DMS114 treated with DMSO at 0.1 percent for 48 hours (cell line): ENCODE data around the gene SLC22A5.
A peak's percentile ranks its signal among the peaks of the same experiment; 100 is the strongest.
"Not testable (repeated sequence)": the region's sequence is repeated elsewhere in the genome, so short reads cannot be mapped to it uniquely, and the experiment has no call there.

Source experiments
- DNase-seq: peaks from one replicate; lab custom pipeline; 2025; ENCODE audit not compliant: unreplicated experiment; lab: John Stamatoyannopoulos, UW

SLC22A5 gene

DNA sequence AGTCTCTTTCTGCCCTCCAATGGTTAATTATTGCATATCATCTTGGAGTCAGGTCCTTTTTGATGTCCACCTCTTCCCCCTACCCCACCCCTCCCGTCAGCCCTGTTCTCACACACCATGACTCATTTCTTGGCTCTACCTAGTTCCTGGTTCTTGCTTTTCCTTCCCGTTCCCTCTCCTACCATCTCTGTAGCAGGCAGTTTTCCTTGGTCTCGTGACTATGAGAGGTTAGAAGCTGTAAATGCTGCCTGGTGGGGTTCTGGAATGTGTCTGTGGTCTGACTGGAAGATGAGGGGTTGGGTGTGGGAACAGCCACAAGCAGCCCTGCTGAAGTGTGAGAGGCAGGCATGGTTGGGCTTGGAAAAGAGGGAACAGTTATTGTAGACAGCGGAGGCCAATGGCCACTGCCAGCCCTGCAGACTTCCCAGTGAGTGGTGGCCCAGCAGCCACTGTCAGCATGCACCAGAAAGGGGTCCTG is 18.2 kb downstream of the SLC22A5 start:
- no peak for DNase-seq

DNA sequence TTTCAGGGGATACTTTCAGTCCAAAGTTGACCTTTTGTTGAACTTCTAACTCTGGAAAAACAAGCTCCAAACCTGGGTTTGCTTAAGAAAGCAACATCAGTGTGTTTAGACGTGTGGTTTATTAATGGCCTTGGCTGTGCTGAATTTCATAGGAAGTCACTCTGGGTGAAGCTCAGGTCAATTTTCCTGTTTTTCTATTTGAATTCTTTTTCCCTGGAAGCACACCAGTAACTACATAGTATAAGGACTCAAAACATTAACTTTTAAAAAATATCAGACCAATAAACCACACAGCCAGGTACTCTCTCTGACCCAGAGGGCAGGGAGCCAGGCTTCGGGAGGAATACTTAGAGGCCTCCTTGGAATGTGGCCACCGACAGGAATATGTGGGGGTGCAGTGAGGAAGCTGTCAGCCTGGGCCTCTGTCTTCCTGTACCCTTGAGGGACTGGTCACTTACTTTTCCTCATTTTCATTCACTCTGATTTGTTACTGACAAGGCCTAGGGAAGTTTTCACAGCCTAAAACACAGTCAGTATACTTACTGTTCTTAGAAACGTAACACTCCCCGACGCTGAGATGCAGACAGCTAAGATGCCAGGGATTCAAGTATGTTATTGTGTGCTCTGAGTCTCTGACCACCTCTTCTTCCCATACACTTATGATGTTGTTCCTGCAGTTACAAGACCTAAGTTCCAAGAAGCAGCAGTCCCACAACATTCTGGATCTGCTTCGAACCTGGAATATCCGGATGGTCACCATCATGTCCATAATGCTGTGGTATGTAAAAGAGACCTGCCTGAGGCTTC is 18.9 kb downstream of the SLC22A5 start:
- DNase-seq = no peak

DNA sequence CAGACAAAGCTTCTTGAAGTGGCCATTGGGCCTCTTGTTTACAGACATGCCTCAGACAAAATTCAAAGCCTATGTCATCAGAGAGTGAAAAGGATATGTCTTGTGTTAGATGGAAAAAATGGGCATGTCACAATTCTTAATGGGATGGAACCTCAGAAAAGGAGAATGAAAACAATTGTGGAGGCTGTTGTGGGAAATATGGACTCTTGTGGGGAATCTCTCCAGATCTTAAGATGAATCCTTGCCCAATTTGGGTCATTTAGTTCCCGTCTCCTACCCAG is 19.5 kb downstream of the SLC22A5 start:
- no peak for DNase-seq

DNA sequence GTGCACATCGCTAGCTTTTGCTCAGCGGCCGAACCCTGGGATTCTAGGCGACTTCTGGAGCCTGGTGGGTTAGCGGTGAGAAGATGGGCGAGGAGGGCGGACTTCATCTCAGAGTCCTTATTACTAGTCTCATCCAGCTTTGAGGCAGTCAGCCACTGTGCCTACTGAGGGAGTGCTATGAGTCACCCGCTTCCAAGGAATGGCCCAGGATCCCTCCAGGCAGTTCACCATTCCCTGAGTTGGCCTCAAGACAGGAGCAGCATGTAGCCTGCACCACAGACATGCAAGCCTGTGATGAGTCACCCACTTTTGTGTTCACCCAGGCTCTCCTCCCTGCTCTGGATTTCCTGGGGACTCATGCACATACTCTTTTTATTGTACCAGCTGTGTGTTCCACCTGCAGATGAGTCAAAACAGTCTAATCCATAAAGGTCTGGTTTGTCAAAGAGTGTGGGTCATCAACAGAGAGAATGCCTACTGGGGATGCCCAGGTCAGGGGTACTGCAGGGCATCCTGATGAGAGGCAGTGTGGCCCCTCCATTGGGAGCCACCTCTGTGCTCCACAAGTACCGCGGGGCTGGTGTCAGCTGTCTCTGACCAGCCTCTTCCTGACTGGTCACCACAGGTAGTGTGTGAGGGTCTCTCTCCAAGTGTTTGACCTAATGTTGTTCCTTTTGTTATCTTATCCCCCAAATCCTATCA is 20.2 kb downstream of the SLC22A5 start:
- DNase-seq = no peak

DNA sequence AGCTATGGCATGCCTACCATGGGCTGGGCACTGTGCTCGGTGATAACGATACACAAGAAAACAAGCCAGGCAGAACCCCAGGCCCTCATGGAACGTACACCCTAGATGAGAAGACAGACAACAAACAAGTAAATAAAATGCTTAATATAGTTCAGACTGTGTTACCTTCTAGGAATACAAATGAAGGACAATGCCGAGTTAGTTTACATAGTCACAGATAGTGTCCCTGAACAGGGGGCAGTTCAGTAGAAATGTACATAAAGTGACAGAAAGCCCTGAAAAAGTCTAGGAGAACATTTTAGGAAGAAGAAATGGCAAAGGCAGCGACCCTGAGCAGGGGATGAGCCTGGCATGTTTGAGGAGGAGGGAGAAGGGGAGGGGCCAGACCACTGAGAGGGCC is 21.7 kb downstream of the SLC22A5 start:
- DNase-seq = no peak

DNA sequence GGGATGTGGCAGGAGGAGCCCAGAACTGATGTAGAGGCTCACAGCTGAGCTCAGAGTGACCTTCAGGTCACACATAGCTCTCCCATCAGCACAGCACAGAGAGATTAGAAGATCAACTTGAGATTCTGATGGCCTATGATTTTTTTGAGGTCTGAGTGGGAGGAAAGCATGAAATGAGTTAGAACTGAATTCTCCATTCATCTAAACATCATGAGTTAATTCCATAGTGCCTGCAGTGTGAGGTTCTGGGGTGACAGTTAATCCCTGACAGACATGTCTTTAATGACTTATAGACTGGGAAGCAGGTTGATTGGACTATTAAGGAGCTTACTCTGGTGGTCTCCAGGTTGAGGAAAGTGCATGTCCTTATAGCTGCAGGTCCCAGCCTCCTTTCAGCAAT is 22.4 kb downstream of the SLC22A5 start:
- DNase-seq = no peak

DNA sequence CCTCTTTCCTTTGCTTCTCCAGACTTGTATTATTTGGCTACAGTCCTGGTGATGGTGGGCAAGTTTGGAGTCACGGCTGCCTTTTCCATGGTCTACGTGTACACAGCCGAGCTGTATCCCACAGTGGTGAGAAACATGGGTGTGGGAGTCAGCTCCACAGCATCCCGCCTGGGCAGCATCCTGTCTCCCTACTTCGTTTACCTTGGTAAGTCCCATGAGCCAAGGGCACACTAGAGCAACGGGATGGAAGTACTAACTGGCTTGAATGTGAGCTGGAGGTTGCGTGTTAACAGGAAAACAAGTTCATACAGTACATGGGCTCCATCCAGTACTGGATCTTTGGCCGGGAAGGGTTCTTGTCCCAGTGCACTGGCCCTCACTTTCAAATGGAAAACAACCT is 22.9 kb downstream of the SLC22A5 start:
- no peak for DNase-seq

DNA sequence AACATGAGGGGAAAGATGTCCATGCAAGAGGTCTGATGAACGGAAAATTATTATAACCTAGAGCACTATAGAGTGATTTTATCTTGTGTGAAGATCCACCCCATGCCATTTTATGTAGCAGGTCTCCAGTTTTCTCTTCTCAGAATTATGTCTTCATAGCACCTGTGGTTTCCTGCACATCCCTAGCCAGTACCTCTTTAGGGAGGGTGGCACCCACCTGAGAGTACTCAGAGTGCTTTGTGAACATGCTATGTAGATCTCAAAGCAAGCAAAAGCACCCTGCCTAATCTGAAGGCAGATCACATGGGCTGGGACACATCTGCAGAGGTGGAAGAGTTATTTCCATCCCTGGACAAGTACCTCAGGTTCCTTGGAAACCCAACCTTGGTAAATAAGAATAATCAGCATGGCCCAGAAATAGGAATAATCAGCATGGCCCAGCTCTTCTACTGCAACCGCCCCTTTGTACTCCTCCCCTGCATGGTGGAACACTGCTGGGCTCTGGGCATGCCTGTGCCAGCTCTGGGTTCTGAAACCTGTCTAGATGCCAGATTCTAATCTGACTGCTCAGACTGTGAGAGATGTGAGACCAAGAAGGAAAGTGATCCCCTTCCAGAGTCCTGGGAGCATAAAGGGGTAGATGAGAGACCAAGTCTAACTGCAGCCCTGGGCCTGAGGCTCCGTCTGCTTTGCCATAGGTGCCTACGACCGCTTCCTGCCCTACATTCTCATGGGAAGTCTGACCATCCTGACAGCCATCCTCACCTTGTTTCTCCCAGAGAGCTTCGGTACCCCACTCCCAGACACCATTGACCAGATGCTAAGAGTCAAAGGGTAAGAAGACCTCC is 23.7 kb downstream of the SLC22A5 start:
- DNase-seq = no peak

DNA sequence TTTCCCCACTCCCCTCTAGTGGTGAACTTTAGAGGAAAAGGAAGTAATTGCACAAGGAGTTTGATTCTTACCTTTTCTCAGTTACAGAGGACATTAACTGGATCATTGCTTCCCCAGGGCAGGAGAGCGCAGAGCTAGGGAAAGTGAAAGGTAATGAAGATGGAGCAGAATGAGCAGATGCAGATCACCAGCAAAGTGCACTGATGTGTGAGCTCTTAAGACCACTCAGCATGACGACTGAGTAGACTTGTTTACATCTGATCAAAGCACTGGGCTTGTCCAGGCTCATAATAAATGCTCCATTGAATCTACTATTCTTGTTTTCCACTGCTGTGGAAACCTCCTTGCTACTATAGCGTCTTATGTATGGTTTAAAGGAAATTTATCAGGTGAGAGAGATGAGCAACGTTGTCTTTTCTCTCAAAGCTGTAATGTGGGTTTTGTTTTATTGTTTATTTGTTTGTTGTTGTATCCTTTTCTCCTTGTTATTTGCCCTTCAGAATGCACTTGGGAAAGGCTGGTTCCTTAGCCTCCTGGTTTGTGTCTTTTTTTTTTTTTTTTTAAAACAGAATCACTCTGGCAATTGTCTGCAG is 25.3 kb downstream of the SLC22A5 start:
- DNase-seq = no peak

DNA sequence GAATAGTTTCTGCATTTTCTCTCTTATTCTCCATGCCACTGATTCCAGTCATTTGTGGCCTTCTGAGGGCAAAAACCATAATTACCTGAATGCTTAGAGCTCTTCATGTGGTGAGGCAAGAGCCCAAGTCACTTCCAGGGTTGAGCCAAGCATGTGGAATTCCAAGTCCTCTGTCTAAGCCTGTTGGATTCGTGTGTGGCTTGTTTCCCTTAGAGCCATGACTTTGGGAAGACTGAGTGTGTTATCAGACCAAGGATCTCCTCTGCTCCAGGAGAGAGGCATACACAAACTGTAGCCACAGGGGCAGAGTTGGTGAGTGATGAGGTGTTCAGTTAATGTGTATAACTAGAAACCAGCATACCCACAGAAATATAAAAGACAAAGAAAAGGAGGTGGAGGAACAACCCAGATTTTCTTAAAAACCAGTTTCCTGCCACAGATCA is 27.1 kb downstream of the SLC22A5 start:
- no peak for DNase-seq

DNA sequence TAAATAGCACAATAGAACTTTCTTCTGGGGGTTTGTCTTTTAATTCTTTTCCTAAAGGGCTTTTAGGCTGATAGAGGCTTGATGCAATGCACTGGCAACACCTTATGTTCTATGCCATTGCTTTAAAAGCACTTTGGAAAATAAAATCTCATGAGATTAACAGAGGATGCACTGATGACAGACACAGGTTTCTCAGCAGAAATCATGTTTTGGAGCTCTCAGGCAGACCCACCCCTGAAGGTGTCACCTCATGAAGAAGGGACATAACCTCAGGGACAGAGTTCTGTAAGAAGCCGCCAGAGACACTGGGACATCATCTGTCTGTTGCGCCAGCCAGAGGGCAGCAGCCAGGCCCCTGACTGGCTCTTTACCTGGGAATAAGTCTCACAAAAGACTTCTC is 27.7 kb downstream of the SLC22A5 start:
- no peak for DNase-seq

DNA sequence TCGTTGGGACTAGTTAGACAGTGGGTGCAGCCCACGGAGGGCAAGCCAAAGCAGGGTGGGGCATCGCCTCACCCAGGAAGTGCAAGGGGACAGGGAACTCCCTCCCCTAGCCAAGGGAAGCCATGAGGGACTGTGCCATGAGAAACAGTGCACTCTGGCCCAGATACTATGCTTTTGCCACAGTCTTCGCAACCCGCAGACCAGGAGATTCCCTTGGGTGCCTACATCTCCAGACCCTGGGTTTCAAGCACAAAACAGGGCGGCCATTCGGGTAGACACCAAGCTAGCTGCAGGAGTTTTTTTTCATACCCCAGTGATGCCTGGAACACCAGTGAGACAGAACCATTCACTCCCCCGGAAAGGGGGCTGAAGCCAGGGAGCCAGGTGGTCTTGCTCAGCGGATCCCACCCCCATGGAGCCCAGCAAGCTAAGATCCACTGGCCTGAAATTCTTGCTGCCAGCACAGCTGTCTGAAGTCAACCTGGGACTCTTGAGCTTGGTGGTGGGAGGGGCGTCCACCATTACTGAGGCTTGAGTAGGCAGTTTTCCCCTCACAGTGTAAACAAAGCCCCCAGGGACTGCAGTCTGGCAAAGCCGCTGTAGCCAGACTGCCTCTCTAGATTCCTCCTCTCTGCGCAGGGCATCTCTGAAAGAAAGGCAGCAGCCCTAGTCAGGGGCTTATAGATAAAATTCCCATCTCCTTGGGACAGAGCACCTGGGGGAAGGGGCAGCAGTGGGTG is 28.6 kb downstream of the SLC22A5 start:
- not testable (repeated sequence) for DNase-seq

DNA sequence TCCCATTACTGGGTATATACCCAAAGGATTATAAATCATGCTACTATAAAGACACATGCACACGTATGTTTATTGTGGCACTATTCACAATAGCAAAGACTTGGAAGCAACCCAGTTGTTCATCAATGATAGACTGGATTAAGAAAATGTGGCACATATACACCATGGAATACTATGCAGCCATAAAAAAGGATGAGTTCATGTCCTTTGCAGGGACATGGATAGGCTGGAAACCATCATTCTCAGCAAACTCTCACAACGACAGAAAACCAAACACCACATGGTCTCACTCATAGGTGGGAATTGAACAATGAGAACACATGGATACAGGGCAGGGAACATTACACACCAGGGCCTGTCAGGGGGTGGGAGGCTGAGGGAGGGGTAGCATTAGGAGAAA is 34.5 kb downstream of the SLC22A5 start:
- DNase-seq = not testable (repeated sequence)

DNA sequence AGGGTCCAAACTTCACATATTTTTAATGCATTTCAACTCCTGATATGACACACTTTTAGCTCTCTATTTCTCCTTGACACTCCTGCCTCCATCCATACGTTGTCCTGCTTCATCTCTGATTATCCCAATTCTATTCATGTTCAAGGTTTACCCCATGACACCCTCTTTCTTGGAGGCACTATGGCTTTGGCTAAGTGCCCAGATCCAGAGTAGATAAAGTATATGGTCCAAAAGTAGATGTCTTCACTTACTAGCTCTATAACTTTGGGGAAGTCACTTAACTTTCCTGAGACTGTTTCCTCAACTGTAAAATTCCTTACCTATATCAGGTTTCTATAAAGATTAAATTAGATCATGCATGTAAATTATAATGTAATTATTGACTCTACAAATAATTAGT is 36.1 kb downstream of the SLC22A5 start:
- DNase-seq = no peak

DNA sequence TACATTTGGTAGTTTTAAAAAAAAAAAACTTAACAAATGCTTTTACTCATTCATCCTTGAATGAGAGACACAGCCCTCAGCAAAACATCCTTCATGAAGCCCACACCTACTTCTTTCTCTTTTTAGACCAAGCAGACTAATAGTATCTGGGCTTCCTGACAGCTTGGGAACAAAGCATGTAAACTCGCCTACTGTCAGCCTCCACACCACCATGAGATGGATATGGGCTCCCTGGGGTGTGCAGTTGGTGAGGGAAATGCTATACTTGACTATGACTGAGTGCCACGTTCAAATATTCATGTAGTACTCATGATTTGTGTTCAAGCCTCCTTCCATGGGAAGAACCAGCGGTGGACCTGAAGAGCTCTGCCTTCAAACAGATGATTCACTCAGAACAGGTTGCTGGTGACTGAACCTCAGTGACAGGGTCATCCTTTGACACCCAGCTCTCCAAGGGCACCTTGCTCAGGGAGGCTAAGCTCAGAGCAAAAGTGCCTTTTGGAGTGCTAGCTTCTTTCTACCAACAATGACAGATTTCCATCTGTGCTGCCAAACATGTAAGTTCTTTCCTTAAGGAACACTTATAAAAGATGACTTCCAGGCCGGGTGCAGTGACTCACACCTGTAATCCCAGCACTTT is 36.8 kb downstream of the SLC22A5 start:
- DNase-seq = no peak

DNA sequence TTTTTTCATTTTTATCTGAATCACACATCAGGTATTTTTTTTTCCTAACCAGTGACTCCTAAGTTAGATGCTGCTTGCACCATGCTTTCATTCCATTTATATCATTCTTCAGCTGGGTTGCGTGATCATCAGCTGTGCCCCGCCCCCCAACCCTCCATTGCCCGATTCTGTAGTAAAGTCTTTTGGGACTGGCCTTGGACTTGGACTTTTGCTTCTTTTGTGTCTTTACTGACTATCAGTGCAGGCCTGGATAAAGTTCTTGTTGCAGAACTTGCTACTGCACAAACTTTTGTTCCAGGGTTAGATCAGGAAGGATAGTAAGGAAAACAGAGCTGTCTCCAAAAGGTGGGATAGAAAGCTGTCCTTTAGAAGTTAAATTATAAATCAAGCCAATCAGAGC is 38.5 kb downstream of the SLC22A5 start:
- no peak for DNase-seq

DNA sequence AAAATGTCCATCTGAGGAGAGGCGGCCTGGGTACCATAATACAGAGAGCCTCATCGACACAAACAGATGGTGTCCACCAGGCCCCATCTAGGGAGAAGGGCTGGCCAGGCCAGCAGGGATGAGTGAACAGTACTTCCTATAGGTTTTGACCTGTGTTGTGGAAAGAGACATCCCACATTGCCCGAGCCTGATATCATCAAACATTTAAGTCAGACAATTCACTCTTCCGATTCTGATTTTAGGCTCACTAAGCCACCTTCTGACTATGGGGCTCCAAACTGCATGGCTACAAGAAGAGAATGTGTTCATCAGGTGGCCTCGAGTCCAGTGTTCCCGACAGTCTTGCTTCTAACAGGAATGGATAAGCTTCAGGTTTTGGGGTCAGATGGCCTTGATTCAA is 38.9 kb downstream of the SLC22A5 start:
- no peak for DNase-seq

DNA sequence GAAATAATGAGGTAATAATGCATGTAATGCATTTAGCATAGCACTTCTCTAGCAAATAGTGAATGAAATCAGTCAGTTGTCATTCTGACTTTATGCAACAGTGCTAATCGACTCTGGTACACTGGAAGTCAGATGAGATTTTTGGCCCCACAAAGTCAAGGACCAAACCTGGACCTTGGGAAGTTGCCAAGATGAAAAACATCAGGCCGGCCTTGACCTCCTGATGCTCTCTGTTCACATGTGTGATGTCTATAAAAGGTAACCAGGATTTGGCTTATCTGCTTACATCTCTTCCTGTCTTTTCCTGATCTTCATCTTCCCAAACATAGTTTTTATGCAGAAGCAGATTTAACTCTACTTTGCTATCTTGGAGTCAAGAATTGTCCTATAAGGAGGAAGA is 39.5 kb downstream of the SLC22A5 start:
- DNase-seq = no peak

DNA sequence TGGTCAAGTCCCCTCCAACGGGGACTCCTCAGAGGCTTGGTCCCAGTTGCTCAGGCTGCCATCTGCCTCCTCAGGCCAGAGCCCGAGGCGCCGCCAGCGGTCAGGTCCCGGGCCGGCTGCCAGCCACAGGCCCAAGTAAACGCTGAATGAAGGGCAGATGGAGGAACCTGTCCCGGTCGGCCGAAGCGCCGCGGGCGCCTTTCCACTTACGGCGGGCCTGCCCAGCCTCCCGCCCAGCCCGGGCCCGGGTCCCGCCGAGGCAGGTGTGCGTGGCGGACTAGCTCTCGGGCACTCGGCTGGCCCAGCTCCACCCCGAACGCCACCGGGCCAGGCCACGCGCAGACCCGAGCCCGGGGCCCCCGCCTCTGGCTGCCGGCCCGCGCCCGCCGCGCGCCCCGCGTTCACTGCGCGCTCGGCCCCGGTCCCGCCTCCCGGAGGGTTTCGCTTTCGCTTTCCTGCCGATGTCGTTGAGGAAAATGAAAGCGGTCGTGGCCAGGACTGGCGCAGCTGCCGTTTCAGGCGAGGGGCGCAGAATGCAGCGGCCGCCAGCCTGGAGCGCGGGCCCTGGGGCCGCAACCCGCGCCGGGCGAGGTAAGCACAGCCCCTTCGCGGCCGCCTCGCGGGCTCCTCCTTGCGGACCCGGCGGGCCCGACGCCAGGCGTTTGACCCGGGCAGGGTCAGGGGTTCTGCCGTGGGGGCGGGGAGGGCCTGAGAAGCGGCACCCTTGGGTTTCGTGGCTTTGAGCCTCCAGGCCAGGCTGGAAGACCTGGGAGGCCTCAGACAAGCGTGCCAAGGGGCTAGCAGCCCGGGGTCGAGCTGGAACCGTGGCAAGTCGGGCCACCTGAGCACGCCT is 41.2 kb downstream of the SLC22A5 start:
- peak; percentile 24 for DNase-seq
